ENCODE data around the gene PACSIN1.

PACSIN1 gene

DNA sequence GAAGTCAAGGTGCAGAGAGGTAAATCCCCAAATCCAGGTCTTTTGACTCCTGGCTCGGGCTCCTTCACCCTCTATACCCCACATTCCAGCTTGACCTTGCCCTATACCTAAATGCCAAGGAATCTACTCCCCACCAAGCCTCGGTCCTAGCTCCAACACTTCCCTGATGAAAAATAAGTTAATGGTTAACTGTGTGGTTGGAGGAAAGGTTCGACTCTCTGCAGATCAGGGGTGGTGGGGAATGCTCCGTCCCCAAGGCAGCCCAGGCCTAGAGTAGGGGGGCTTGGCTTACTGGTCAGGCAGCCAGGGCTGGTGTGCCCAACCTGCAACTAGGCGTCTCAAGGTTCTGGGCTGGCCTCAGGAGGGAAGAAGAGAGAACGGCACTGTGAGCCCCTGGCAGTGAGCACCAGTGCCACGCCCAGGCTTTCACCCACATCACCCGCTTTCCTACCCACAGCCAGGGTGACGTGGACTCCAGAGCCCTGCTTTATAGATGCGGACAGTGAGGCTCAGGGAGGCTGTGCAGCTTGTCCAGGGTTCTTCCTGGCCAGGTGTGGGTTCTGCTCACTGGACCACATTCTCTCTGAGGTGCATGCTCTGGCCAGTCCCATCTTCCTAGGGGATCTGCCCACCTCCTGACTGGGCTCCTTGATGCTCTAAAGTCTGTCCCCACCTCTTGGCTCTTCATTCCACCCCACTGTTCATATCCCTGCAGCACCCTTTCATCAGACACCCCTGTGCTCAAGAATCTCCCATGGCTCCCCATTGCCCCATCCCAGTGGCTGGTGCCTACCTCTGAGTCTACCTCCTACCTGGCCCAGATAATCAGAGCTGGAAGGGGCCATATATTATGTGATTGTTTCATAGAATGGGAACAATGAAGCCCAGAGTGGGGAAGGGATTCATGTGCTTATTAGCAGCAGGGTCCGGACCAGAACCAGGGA is 82.1 kb downstream of the PACSIN1 start:
- DNase-seq (ENCODE audit: extremely low read depth, low read depth) = no peak
- TF ChIP-seq CTCF (IDR thresholded peaks at IDR 0.05; ENCODE audit: low read depth, low read length) = no peak

- DNase-seq (ENCODE audit: extremely low read depth, low read depth) = no peak
- no peak for TF ChIP-seq CTCF (IDR thresholded peaks at IDR 0.05; ENCODE audit: low read depth, low read length)
Measured at GRCh38 chr6:34549026-34549803, 83.3 kb downstream of the PACSIN1 start.

DNA sequence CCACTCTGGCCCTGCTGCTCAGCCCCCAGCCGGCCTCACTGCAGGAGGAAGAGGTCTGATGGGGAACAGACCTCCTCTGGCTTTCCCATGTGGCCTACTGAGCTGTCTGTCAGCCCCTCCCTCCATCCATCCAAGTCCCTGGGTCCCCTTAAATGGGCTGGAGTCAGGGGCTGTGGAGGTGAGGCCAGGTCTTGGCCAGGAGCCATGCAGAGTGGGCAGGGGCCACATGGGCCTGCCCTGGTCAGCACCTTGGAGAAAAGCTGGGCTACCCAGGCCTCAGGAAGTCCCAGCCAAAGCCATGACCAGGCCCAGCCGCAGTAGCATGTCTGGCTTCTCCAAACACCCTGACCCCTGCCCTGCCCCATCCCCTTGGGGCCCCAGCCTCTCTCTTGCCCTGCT is 83.9 kb downstream of the PACSIN1 start:
- TF ChIP-seq CTCF (IDR thresholded peaks at IDR 0.05; ENCODE audit: low read depth, low read length) = no peak
- DNase-seq (ENCODE audit: extremely low read depth, low read depth) = no peak

DNA sequence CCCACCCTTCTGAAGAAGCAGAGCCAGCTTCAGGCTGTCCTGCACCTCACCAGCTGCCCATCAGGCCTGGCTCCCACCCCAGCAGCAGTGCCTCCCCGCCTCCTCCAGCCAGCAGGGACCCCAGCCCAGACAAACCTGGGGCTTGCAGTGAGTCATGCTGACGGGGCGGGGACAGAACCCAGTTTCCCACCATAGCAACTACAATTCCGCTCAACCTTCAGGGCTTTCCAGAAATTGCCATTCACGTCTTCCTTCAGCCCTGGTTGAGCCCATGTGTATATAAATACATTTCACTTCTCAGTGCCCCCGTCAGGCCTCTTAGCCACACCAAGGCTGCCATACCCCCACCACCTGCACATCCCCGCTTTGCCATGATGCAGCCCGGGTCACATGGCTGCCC is 85.8 kb downstream of the PACSIN1 start:
- DNase-seq (ENCODE audit: extremely low read depth, low read depth) = no peak
- TF ChIP-seq CTCF (IDR thresholded peaks at IDR 0.05; ENCODE audit: low read depth, low read length) = no peak

DNA sequence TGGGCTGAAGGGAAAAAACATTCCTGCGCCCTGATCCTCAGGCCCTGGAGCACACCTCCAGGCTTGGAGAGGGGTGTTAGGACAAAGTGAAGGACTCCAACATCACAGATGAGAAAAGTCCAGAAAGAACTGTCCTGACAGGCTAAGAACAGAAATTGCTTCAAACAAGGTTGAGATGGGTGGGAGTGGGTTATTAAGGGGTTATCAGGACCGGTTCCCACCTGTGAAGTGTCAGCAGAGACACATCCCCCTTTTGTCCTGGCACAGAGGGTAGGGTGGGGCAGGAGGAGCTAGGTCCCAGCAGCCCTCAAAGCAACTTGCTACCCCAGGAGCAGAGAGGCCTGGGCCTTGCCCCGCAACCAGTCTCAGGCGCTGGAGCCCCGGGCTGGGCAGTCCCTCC is 86.7 kb downstream of the PACSIN1 start:
- no peak for DNase-seq (ENCODE audit: extremely low read depth, low read depth)
- no peak for TF ChIP-seq CTCF (IDR thresholded peaks at IDR 0.05; ENCODE audit: low read depth, low read length)

GRCh38 chr6:34553146-34553545 is 87.3 kb downstream of the PACSIN1 start:
- no peak for TF ChIP-seq CTCF (IDR thresholded peaks at IDR 0.05; ENCODE audit: low read depth, low read length)
- no peak for DNase-seq (ENCODE audit: extremely low read depth, low read depth)

GRCh38 chr6:34553750-34554149 is 87.9 kb downstream of the PACSIN1 start:
- no peak for DNase-seq (ENCODE audit: extremely low read depth, low read depth)
- TF ChIP-seq CTCF (IDR thresholded peaks at IDR 0.05; ENCODE audit: low read depth, low read length) = no peak

Measured in AG09319 (cell line).